Nephron (organoid): Measurements from ENCODE around the gene WBP2NL.

ENCODE experiments used
- H3K27ac Mint-ChIP-seq, 3 experiments: 2 replicates each; pipeline ENCODE4 v1.8.0; 2020; ENCODE audit warnings: mixed read lengths in 3 of 3, mild to moderate bottlenecking in 2 of 3, moderate library complexity in 1 of 3
- H3K27me3 Mint-ChIP-seq: 2 replicates; pipeline ENCODE4 v1.8.0; 2021; ENCODE audit warnings: low read depth, mild to moderate bottlenecking, moderate library complexity, mixed read lengths
- H3K36me3 Mint-ChIP-seq: 2 replicates; pipeline ENCODE4 v1.8.0; 2020; ENCODE audit warnings: low read depth, mixed read lengths
- H3K4me1 Mint-ChIP-seq: 2 replicates; pipeline ENCODE4 v1.8.0; 2020; ENCODE audit warnings: mixed read lengths
- H3K4me3 Mint-ChIP-seq, 3 experiments: 2 replicates each; pipeline ENCODE4 v1.8.0; 2020; ENCODE audit warnings: mild to moderate bottlenecking in 3 of 3, mixed read lengths in 3 of 3, moderate library complexity in 2 of 3
- H3K9me3 Mint-ChIP-seq: 2 replicates; pipeline ENCODE4 v1.8.0; 2020; ENCODE audit warnings: mixed read lengths
- TF ChIP-seq, protein P1 (sequence below), 3 experiments: fragments of 200-600 bp; sonication (generic); IDR thresholded peaks; one replicate each; pipeline ENCODE4 v1.5.0; 2021; ENCODE audit warnings: antibody characterized with exemption in 3 of 3; ENCODE audit not compliant: unreplicated experiment in 3 of 3

WBP2NL gene

DNA sequence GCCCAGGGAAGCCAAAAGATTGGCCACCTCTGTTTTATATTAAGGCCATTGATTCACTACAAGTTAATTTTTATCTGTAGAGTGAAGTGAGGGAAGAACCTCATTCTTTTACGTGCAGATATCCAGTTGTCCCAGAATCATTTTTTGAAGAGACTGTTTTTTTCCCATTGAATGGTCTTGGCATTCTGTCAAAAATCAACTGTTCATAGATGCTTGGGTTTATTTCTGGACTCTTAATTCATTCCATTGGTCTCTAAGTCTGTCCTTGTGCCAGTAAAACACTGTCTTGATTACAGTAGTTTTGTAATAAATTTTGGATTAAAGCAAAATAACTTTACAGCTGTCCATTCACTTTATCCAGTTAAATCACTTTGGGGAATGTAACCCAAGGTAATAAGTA is 26.8 kb downstream of the WBP2NL start:
- no peaks in the 10 kb centered on the region for H3K36me3 Mint-ChIP-seq
- H3K27ac Mint-ChIP-seq = no peak overlapping the region
- H3K27me3 Mint-ChIP-seq = no peaks in the 10 kb centered on the region
- H3K9me3 Mint-ChIP-seq = no peaks in the 10 kb centered on the region
- no peaks in the 10 kb centered on the region for H3K4me1 Mint-ChIP-seq
- TF ChIP-seq, protein P1, sequence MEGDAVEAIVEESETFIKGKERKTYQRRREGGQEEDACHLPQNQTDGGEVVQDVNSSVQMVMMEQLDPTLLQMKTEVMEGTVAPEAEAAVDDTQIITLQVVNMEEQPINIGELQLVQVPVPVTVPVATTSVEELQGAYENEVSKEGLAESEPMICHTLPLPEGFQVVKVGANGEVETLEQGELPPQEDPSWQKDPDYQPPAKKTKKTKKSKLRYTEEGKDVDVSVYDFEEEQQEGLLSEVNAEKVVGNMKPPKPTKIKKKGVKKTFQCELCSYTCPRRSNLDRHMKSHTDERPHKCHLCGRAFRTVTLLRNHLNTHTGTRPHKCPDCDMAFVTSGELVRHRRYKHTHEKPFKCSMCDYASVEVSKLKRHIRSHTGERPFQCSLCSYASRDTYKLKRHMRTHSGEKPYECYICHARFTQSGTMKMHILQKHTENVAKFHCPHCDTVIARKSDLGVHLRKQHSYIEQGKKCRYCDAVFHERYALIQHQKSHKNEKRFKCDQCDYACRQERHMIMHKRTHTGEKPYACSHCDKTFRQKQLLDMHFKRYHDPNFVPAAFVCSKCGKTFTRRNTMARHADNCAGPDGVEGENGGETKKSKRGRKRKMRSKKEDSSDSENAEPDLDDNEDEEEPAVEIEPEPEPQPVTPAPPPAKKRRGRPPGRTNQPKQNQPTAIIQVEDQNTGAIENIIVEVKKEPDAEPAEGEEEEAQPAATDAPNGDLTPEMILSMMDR (IDR thresholded peaks at IDR 0.05; ENCODE audit: unreplicated experiment in 3 of 3) = no peak
- no peak overlapping the region for H3K4me3 Mint-ChIP-seq

DNA sequence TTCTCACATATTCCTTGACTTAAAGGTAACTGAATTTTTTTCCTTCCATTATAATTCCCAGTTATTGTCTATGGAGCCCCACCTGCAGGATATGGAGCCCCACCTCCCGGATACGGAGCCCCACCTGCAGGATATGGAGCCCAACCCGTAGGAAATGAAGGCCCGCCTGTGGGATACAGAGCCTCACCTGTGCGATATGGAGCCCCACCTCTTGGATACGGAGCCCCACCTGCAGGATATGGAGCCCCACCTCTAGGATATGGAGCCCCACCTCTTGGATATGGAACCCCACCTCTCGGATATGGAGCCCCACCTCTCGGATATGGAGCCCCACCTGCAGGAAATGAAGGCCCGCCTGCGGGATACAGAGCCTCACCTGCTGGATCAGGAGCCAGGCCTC is 28.1 kb downstream of the WBP2NL start:
- H3K27me3 Mint-ChIP-seq = no peaks in the 10 kb centered on the region
- H3K4me1 Mint-ChIP-seq = no peaks in the 10 kb centered on the region
- no peak overlapping the region for H3K27ac Mint-ChIP-seq
- TF ChIP-seq, protein P1 (IDR thresholded peaks at IDR 0.05; ENCODE audit: unreplicated experiment in 3 of 3) = no peak
- H3K9me3 Mint-ChIP-seq = no peaks in the 10 kb centered on the region
- H3K36me3 Mint-ChIP-seq = no peaks in the 10 kb centered on the region
- H3K4me3 Mint-ChIP-seq = no peak overlapping the region

DNA sequence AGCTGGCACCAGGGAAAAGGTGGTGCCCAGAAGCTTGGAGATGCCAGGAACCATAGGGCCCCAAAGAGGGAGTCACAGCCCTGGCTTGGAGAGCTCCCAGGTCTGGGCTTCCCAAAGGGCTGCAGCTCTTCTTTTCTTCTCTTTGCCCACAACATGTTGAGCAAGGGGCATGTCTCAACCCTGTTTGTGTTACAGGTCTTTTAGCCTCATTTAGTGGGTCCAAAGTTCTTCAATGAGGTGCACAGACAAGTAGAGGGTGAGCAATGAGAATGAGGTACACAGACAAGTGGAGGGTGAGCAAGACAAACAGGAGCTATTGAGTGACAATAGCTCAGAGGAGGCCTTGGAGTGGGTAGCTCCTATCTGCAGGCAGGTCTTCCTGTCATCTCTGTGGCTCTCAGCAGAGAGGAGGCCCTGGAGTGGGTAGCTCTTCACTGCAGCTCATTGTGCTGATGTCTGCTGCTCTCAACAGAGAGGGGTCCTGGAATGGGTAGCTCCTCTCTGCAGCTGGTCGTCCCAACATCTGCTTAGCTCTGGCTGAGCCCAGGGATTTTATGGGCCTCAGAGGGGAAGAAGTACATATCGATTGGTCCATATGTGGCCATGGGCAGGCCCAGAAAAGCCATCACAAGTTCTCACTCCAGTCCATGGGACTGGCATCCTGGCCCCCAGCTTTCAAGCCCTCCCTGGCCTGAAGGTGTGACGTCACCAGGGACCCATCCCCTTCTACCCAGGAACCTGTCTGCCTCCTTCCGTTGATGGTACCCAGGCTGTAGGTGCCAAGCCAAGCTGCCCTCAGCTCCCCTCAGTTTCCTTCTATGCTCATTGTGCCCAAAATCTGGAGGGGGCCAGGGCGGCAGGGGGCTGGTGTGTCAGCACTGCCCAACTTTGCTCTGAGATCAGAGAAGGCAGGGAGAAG is 34.9 kb downstream of the WBP2NL start:
- H3K9me3 Mint-ChIP-seq = peaks cover 15% of the 10 kb centered on the region
- H3K27me3 Mint-ChIP-seq = peaks cover 3% of the 10 kb centered on the region
- H3K4me1 Mint-ChIP-seq = no peaks in the 10 kb centered on the region
- no peak overlapping the region for H3K4me3 Mint-ChIP-seq
- H3K27ac Mint-ChIP-seq = no peak overlapping the region
- TF ChIP-seq, protein P1 (IDR thresholded peaks at IDR 0.05; ENCODE audit: unreplicated experiment in 3 of 3) = no peak
- no peaks in the 10 kb centered on the region for H3K36me3 Mint-ChIP-seq

DNA sequence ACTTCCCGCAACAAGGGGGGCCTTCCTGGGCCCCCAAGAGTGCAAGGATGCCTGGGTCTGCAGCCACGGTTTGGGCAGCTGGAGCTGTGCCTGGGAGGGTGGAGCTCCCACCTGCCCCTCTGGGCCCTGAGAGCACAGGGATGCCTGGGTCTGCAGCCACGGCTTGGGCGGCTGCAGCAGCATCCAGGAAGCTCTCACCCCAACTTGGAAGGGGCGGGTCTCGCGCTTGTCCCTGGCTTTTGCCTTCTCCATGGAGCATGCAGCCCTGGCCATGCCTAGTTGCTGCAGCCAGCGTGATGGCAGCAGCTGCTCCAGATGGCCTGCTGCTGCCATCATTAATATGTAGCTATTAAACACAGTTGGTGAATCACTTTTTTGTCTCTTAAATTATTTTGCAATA is 36.7 kb downstream of the WBP2NL start:
- TF ChIP-seq, protein P1 (IDR thresholded peaks at IDR 0.05; ENCODE audit: unreplicated experiment in 3 of 3) = no peak
- H3K36me3 Mint-ChIP-seq = no peaks in the 10 kb centered on the region
- no peak overlapping the region for H3K27ac Mint-ChIP-seq
- H3K4me1 Mint-ChIP-seq = no peaks in the 10 kb centered on the region
- H3K27me3 Mint-ChIP-seq = peaks cover 3% of the 10 kb centered on the region
- no peak overlapping the region for H3K4me3 Mint-ChIP-seq
- peaks cover 17% of the 10 kb centered on the region for H3K9me3 Mint-ChIP-seq

DNA sequence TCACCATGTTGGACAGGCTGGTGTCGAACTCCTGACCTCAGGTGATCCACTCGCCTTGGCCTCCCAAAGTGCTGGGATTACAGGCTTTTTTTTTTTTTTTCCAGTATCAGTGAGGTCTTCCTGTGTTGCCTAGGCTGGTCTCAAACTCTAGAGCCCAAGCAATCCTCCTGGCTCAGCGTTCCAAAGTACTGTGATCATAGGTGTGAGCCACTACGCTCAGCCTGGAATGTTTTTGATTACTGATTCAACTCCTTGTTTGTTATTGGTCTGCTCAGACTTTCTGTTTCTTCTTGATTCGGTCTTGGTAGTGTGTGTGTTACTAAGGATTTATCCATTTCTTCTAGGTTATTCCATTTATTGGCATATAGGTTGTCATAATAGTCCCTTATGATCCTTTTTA is 40.7 kb downstream of the WBP2NL start:
- TF ChIP-seq, protein P1 (IDR thresholded peaks at IDR 0.05; ENCODE audit: unreplicated experiment in 3 of 3) = no peak
- Mint-ChIP-seq H3K4me1 (no peaks in the 10 kb centered on the region), H3K27ac (no peak overlapping the region), H3K36me3 (peaks cover 7% of the 10 kb centered on the region), H3K4me3 (no peak overlapping the region), H3K9me3 (peaks cover 33% of the 10 kb centered on the region), H3K27me3 (peaks cover 3% of the 10 kb centered on the region)

DNA sequence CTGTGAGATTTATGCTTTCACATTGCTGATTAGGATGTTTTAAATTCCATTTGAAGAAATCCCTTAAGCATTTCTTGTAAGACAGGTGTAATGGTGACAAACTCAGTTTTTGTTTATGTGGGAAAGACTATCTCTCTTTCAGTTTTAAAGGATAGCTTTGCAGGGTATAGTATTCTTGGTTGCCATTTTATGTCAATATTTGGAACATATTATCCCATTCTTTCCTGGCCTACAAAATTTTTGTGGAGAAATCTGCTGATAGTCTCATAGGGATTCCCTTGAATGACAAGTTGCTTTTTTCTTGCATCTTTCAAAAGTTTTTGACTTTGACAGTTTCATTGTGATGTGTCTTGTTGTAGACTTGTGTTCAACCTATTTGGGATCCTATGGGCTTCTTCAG is 43.2 kb downstream of the WBP2NL start:
- Mint-ChIP-seq H3K27ac (no peak overlapping the region), H3K9me3 (peaks cover 29% of the 10 kb centered on the region), H3K36me3 (peaks cover 7% of the 10 kb centered on the region), H3K4me3 (no peak overlapping the region), H3K27me3 (peaks cover 3% of the 10 kb centered on the region), H3K4me1 (no peaks in the 10 kb centered on the region)
- TF ChIP-seq, protein P1 (IDR thresholded peaks at IDR 0.05; ENCODE audit: unreplicated experiment in 3 of 3) = no peak
